WTC11 (cell line): ENCODE measurements around the gene RBM28. TPM values are rescaled to one million over a fixed set of nuclear protein-coding genes. Genes with fewer than 3 reads are reported as not detected.

Source experiments
- ATAC-seq: fragments of 200-7000 bp; cut with Tn5 transposase; 2 replicates; pipeline ENCODE4 v1.10.0; 2021; ENCODE audit warnings: mild to moderate bottlenecking, moderate library complexity
- CTCF ChIA-PET: fragments of 300-600 bp; sonication (Branson Sonifier 250); formaldehyde crosslinking; loops from one replicate; lab custom pipeline; 2021; ENCODE audit warnings: antibody characterized with exemption; lab: Charles Lee
- POLR2A ChIA-PET: fragments of 350-600 bp; sonication (Branson Sonifier 250); formaldehyde crosslinking; loops from one replicate; lab custom pipeline; 2021; ENCODE audit warnings: antibody characterized with exemption; lab: Charles Lee
- DNase-seq: peaks from one replicate; pipeline ENCODE4 v3.0.0; 2021; ENCODE audit warnings: low spot score
- H3K27ac Mint-ChIP-seq: 2 replicates; pipeline ENCODE4 v1.8.0; 2021; ENCODE audit warnings: mixed read lengths
- H3K27me3 Mint-ChIP-seq: 2 replicates; pipeline ENCODE4 v1.8.0; 2021; ENCODE audit warnings: low read depth, mild to moderate bottlenecking, moderate library complexity, mixed read lengths
- H3K36me3 Mint-ChIP-seq: 2 replicates; pipeline ENCODE4 v1.8.0; 2021; ENCODE audit warnings: mixed read lengths
- H3K4me1 Mint-ChIP-seq: 2 replicates; pipeline ENCODE4 v1.8.0; 2022; ENCODE audit warnings: mixed read lengths
- H3K4me3 Mint-ChIP-seq: 2 replicates; pipeline ENCODE4 v1.8.0; 2021; ENCODE audit warnings: mild to moderate bottlenecking, moderate library complexity, mixed read lengths
- H3K9me3 Mint-ChIP-seq: 2 replicates; pipeline ENCODE4 v1.8.0; 2021; ENCODE audit warnings: mixed read lengths
- ATF1 ChIP-seq: sonication (generic); formaldehyde crosslinking; IDR thresholded peaks from 2 replicates; pipeline ENCODE4 v1.8.1; 2023; ENCODE audit warnings: mild to moderate bottlenecking, moderate library complexity, missing genetic modification reagents
- ATF2 ChIP-seq: sonication (generic); formaldehyde crosslinking; IDR thresholded peaks from 2 replicates; pipeline ENCODE4 v1.8.1; 2022; ENCODE audit warnings: low read depth, missing genetic modification reagents, borderline replicate concordance
- CDX4 ChIP-seq: fragments of 250-450 bp; sonication (Bioruptor Pico); IDR thresholded peaks from 2 replicates; pipeline ENCODE4 v1.9.0; 2021; ENCODE audit warnings: moderate library complexity, mild to moderate bottlenecking, inconsistent platforms, borderline replicate concordance
- CREB1 ChIP-seq: sonication (generic); formaldehyde crosslinking; IDR thresholded peaks from 2 replicates; pipeline ENCODE4 v1.8.0; 2023; ENCODE audit warnings: mild to moderate bottlenecking, missing genetic modification reagents
- FOXP1 ChIP-seq: sonication (generic); formaldehyde crosslinking; IDR thresholded peaks from 2 replicates; pipeline ENCODE4 v1.8.0; 2022; ENCODE audit warnings: missing genetic modification reagents, mild to moderate bottlenecking, moderate library complexity, borderline replicate concordance
- HMGA2 ChIP-seq: fragments of 250-450 bp; sonication (Bioruptor Pico); IDR thresholded peaks from 2 replicates; pipeline ENCODE4 v1.4.0; 2021; ENCODE audit warnings: mild to moderate bottlenecking, moderate library complexity
- IRF2 ChIP-seq: sonication (generic); formaldehyde crosslinking; IDR thresholded peaks from 2 replicates; pipeline ENCODE4 v1.8.0; 2022; ENCODE audit warnings: low read depth, missing genetic modification reagents, borderline replicate concordance
- JAZF1 ChIP-seq: fragments of 250-450 bp; sonication (Bioruptor Pico); IDR thresholded peaks from 2 replicates; pipeline ENCODE4 v1.9.0; 2021; ENCODE audit warnings: moderate library complexity, mild to moderate bottlenecking, inconsistent platforms
- KAT7 ChIP-seq: sonication (generic); formaldehyde crosslinking; IDR thresholded peaks from 2 replicates; pipeline ENCODE4 v1.8.1; 2023; ENCODE audit warnings: missing genetic modification reagents, mild to moderate bottlenecking, borderline replicate concordance
- MXD4 ChIP-seq: fragments of 250-450 bp; sonication (Bioruptor Pico); IDR thresholded peaks from 2 replicates; pipeline ENCODE4 v1.8.0; 2021; ENCODE audit warnings: mild to moderate bottlenecking, moderate library complexity, borderline replicate concordance
- NFATC4 ChIP-seq: fragments of 250-450 bp; sonication (Bioruptor Pico); IDR thresholded peaks from 2 replicates; pipeline ENCODE4 v1.9.0; 2021; ENCODE audit warnings: mild to moderate bottlenecking
- NR2C2 ChIP-seq: sonication (generic); formaldehyde crosslinking; IDR thresholded peaks from 2 replicates; pipeline ENCODE4 v1.8.0; 2022; ENCODE audit warnings: mild to moderate bottlenecking, missing genetic modification reagents
- SP1 ChIP-seq: sonication (generic); formaldehyde crosslinking; conservative IDR thresholded peaks from 2 replicates; pipeline ENCODE4 v1.8.1; 2022; ENCODE audit warnings: missing genetic modification reagents
- ZNF423 ChIP-seq: fragments of 250-450 bp; sonication (Bioruptor Pico); IDR thresholded peaks from 2 replicates; pipeline ENCODE4 v2.1.2; 2022; ENCODE audit warnings: mild to moderate bottlenecking, moderate library complexity
- total RNA-seq: library from RNA; stranded (reverse); gene quantifications from 3 replicates; pipeline ENCODE4 v1.2.3, GENCODE V29; 2021
- TF ChIP-seq, protein P1 (sequence below): sonication (generic); formaldehyde crosslinking; IDR thresholded peaks from 2 replicates; pipeline ENCODE4 v1.8.1; 2022; ENCODE audit warnings: missing genetic modification reagents, borderline replicate concordance
- TF ChIP-seq, protein P2 (sequence below): sonication (generic); formaldehyde crosslinking; IDR thresholded peaks from 2 replicates; pipeline ENCODE4 v1.8.0; 2022; ENCODE audit warnings: missing genetic modification reagents
- TF ChIP-seq, protein P3 (sequence below): fragments of 250-450 bp; sonication (Bioruptor Pico); IDR thresholded peaks from 2 replicates; pipeline ENCODE4 v1.8.0; 2021; ENCODE audit warnings: mild to moderate bottlenecking
- TF ChIP-seq, protein P4 (sequence below): sonication (generic); formaldehyde crosslinking; conservative IDR thresholded peaks from 2 replicates; pipeline ENCODE4 v1.8.1; 2022; ENCODE audit warnings: mild to moderate bottlenecking, missing genetic modification reagents
- TF ChIP-seq, protein P5 (sequence below): sonication (generic); formaldehyde crosslinking; conservative IDR thresholded peaks from 2 replicates; pipeline ENCODE4 v1.8.1; 2023; ENCODE audit warnings: mild to moderate bottlenecking, low read depth, missing genetic modification reagents, moderate library complexity
- TF ChIP-seq, protein P6 (sequence below): sonication (generic); formaldehyde crosslinking; IDR thresholded peaks from 2 replicates; pipeline ENCODE4 v1.8.1; 2022; ENCODE audit warnings: mild to moderate bottlenecking, missing genetic modification reagents, moderate library complexity, borderline replicate concordance

Gene RBM28
- total RNA-seq, 1 experiment from 2014 or later = 66.1 TPM

- TF ChIP-seq ATF2 = no peak
Measured at GRCh38 chr7:128309124-128309523, 34.6 kb downstream of the RBM28 start (continued).

DNA sequence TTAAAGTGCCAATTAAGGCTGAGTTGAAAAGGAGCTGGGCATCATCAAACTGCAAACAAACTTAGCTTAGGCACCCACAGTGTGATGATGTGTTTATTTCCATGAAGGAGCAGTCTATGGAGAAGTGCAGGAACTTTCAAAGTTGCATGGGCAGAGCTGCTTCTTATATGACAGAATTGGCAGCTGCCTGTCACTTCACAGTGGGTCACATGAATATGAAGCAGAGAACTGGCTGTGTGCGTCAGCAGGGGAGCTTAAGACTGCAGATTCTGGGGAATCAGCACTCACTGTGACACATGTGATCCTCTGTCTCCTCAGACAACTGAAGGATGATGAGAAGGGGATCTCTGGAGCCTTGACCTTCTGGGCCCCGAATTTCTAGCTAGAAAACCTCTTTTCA, 36.6 kb downstream of the RBM28 start:
- no peaks in the 10 kb centered on the region for H3K9me3 Mint-ChIP-seq
- no peak for TF ChIP-seq ATF1 (CRISPR knock-in tag)
- TF ChIP-seq JAZF1 (CRISPR knock-in tag) = no peak
- no peak for TF ChIP-seq FOXP1 (CRISPR knock-in tag)
- no peak for TF ChIP-seq ZNF423 (CRISPR knock-in tag)
- TF ChIP-seq, protein P1, sequence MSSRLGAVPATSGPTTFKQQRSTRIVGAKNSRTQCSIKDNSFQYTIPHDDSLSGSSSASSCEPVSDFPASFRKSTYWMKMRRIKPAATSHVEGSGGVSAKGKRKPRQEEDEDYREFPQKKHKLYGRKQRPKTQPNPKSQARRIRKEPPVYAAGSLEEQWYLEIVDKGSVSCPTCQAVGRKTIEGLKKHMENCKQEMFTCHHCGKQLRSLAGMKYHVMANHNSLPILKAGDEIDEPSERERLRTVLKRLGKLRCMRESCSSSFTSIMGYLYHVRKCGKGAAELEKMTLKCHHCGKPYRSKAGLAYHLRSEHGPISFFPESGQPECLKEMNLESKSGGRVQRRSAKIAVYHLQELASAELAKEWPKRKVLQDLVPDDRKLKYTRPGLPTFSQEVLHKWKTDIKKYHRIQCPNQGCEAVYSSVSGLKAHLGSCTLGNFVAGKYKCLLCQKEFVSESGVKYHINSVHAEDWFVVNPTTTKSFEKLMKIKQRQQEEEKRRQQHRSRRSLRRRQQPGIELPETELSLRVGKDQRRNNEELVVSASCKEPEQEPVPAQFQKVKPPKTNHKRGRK (CRISPR knock-in tag) = no peak
- no peak for TF ChIP-seq CDX4
- no peak for TF ChIP-seq SP1 (CRISPR knock-in tag)
- TF ChIP-seq MXD4 (CRISPR knock-in tag) = no peak
- no peak for TF ChIP-seq HMGA2 (CRISPR knock-in tag)
- no peak for TF ChIP-seq NFATC4
- TF ChIP-seq CREB1 = no peak
- no peak for TF ChIP-seq KAT7
- TF ChIP-seq, protein P2, sequence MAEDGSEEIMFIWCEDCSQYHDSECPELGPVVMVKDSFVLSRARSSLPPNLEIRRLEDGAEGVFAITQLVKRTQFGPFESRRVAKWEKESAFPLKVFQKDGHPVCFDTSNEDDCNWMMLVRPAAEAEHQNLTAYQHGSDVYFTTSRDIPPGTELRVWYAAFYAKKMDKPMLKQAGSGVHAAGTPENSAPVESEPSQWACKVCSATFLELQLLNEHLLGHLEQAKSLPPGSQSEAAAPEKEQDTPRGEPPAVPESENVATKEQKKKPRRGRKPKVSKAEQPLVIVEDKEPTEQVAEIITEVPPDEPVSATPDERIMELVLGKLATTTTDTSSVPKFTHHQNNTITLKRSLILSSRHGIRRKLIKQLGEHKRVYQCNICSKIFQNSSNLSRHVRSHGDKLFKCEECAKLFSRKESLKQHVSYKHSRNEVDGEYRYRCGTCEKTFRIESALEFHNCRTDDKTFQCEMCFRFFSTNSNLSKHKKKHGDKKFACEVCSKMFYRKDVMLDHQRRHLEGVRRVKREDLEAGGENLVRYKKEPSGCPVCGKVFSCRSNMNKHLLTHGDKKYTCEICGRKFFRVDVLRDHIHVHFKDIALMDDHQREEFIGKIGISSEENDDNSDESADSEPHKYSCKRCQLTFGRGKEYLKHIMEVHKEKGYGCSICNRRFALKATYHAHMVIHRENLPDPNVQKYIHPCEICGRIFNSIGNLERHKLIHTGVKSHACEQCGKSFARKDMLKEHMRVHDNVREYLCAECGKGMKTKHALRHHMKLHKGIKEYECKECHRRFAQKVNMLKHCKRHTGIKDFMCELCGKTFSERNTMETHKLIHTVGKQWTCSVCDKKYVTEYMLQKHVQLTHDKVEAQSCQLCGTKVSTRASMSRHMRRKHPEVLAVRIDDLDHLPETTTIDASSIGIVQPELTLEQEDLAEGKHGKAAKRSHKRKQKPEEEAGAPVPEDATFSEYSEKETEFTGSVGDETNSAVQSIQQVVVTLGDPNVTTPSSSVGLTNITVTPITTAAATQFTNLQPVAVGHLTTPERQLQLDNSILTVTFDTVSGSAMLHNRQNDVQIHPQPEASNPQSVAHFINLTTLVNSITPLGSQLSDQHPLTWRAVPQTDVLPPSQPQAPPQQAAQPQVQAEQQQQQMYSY = no peak
- TF ChIP-seq, protein P3, sequence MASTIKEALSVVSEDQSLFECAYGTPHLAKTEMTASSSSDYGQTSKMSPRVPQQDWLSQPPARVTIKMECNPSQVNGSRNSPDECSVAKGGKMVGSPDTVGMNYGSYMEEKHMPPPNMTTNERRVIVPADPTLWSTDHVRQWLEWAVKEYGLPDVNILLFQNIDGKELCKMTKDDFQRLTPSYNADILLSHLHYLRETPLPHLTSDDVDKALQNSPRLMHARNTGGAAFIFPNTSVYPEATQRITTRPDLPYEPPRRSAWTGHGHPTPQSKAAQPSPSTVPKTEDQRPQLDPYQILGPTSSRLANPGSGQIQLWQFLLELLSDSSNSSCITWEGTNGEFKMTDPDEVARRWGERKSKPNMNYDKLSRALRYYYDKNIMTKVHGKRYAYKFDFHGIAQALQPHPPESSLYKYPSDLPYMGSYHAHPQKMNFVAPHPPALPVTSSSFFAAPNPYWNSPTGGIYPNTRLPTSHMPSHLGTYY = no peak
- no peak for TF ChIP-seq NR2C2 (CRISPR knock-in tag)
- TF ChIP-seq, protein P4, sequence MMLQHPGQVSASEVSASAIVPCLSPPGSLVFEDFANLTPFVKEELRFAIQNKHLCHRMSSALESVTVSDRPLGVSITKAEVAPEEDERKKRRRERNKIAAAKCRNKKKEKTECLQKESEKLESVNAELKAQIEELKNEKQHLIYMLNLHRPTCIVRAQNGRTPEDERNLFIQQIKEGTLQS = no peak
- peaks cover 62% of the 10 kb centered on the region for H3K36me3 Mint-ChIP-seq
- no peak overlapping the region for H3K4me3 Mint-ChIP-seq
- ChIA-PET POLR2A (no interaction called here), CTCF (no interaction called here)
- no peaks in the 10 kb centered on the region for H3K27me3 Mint-ChIP-seq
- DNase-seq = no peak
- H3K4me1 Mint-ChIP-seq = no peaks in the 10 kb centered on the region
- no peak overlapping the region for H3K27ac Mint-ChIP-seq
- ATAC-seq = no peak

GRCh38 chr7:128304212-128304611, 39.5 kb downstream of the RBM28 start:
- H3K9me3 Mint-ChIP-seq = no peaks in the 10 kb centered on the region
- no peak overlapping the region for H3K4me3 Mint-ChIP-seq
- H3K27ac Mint-ChIP-seq = no peak overlapping the region
- H3K27me3 Mint-ChIP-seq = no peaks in the 10 kb centered on the region; the same call in 1 of the 2 replicates
- POLR2A ChIA-PET = no interaction called here
- DNase-seq (no peak), ATAC-seq (no peak)
- CTCF ChIA-PET = no interaction called here
- H3K4me1 Mint-ChIP-seq = peaks cover 21% of the 10 kb centered on the region
- H3K36me3 Mint-ChIP-seq = peaks cover 38% of the 10 kb centered on the region
- TF ChIP-seq, protein P1 (CRISPR knock-in tag) = no peak
- TF ChIP-seq, protein P5, sequence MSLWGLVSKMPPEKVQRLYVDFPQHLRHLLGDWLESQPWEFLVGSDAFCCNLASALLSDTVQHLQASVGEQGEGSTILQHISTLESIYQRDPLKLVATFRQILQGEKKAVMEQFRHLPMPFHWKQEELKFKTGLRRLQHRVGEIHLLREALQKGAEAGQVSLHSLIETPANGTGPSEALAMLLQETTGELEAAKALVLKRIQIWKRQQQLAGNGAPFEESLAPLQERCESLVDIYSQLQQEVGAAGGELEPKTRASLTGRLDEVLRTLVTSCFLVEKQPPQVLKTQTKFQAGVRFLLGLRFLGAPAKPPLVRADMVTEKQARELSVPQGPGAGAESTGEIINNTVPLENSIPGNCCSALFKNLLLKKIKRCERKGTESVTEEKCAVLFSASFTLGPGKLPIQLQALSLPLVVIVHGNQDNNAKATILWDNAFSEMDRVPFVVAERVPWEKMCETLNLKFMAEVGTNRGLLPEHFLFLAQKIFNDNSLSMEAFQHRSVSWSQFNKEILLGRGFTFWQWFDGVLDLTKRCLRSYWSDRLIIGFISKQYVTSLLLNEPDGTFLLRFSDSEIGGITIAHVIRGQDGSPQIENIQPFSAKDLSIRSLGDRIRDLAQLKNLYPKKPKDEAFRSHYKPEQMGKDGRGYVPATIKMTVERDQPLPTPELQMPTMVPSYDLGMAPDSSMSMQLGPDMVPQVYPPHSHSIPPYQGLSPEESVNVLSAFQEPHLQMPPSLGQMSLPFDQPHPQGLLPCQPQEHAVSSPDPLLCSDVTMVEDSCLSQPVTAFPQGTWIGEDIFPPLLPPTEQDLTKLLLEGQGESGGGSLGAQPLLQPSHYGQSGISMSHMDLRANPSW (CRISPR knock-in tag) = no peak
- TF ChIP-seq IRF2 (CRISPR knock-in tag) (no peak), NR2C2 (CRISPR knock-in tag) (no peak)
- TF ChIP-seq, protein P6, sequence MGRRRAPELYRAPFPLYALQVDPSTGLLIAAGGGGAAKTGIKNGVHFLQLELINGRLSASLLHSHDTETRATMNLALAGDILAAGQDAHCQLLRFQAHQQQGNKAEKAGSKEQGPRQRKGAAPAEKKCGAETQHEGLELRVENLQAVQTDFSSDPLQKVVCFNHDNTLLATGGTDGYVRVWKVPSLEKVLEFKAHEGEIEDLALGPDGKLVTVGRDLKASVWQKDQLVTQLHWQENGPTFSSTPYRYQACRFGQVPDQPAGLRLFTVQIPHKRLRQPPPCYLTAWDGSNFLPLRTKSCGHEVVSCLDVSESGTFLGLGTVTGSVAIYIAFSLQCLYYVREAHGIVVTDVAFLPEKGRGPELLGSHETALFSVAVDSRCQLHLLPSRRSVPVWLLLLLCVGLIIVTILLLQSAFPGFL = no peak
